A549 (cell line): ENCODE results near the gene ZC3H12C.

Source experiments
- CHD2 ChIP-seq: fragments of 150-350 bp; IDR thresholded peaks from 2 replicates; pipeline ENCODE4 v1.6.1; 2014; ENCODE audit warnings: low read length; ENCODE audit not compliant: partially characterized antibody
- CTCF ChIP-seq: fragments of >200 bp; sonication (Bioruptor Twin); formaldehyde crosslinking; IDR thresholded peaks from 3 replicates; pipeline ENCODE4 v1.5.1; 2016
- JUNB ChIP-seq: fragments of >200 bp; sonication (Bioruptor Twin); formaldehyde crosslinking; IDR thresholded peaks from 2 replicates; pipeline ENCODE4 v1.6.1; 2016
- MAFK ChIP-seq: fragments of 450-650 bp; IDR thresholded peaks from 2 replicates; pipeline ENCODE4 v1.6.1; 2014; ENCODE audit not compliant: partially characterized antibody
- MAZ ChIP-seq: fragments of 150-350 bp; IDR thresholded peaks from 2 replicates; pipeline ENCODE4 v1.6.1; 2014; ENCODE audit warnings: antibody characterized with exemption, low read depth, low read length, borderline replicate concordance
- POLR2AphosphoS2 ChIP-seq: conservative IDR thresholded peaks from 2 replicates; pipeline ENCODE4 v1.6.1; 2012; ENCODE audit warnings: low read length, improper control_type of control experiment, inconsistent platforms
- USF2 ChIP-seq: fragments of 450-650 bp; IDR thresholded peaks from 2 replicates; pipeline ENCODE4 v1.6.1; 2014; ENCODE audit warnings: antibody characterized with exemption
- ZC3H11A ChIP-seq: fragments of 450-650 bp; IDR thresholded peaks from 2 replicates; pipeline ENCODE4 v1.6.1; 2014; ENCODE audit warnings: antibody characterized with exemption, mild to moderate bottlenecking
- TF ChIP-seq, protein P1 (sequence below): fragments of 200-600 bp; sonication (generic); IDR thresholded peaks from 2 replicates; pipeline ENCODE4 v1.6.1; 2016; ENCODE audit warnings: antibody characterized with exemption, mild to moderate bottlenecking, moderate library complexity

- TF ChIP-seq POLR2AphosphoS2 (no peak), CHD2 (no peak), CTCF (no peak), JUNB (no peak), ZC3H11A (no peak), MAZ (no peak), MAFK (no peak), USF2 (no peak)
- TF ChIP-seq, protein P1, sequence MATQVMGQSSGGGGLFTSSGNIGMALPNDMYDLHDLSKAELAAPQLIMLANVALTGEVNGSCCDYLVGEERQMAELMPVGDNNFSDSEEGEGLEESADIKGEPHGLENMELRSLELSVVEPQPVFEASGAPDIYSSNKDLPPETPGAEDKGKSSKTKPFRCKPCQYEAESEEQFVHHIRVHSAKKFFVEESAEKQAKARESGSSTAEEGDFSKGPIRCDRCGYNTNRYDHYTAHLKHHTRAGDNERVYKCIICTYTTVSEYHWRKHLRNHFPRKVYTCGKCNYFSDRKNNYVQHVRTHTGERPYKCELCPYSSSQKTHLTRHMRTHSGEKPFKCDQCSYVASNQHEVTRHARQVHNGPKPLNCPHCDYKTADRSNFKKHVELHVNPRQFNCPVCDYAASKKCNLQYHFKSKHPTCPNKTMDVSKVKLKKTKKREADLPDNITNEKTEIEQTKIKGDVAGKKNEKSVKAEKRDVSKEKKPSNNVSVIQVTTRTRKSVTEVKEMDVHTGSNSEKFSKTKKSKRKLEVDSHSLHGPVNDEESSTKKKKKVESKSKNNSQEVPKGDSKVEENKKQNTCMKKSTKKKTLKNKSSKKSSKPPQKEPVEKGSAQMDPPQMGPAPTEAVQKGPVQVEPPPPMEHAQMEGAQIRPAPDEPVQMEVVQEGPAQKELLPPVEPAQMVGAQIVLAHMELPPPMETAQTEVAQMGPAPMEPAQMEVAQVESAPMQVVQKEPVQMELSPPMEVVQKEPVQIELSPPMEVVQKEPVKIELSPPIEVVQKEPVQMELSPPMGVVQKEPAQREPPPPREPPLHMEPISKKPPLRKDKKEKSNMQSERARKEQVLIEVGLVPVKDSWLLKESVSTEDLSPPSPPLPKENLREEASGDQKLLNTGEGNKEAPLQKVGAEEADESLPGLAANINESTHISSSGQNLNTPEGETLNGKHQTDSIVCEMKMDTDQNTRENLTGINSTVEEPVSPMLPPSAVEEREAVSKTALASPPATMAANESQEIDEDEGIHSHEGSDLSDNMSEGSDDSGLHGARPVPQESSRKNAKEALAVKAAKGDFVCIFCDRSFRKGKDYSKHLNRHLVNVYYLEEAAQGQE, result no peak
These were observed 59.0 kb downstream of the ZC3H12C start for GRCh38 chr11:110152199-110152598.
